Prostate gland (tissue), 2 donors: ENCODE results near the gene DNAJC22.

ENCODE experiments used
- CTCF ChIP-seq, 4 experiments: fragments of 200-600 bp in 2 of 4; fragments of 450-650 bp in 2 of 4; sonication (generic) in 2 of 4; IDR thresholded peaks; 1 replicate in 3 of 4; 2 replicates in 1 of 4; pipeline ENCODE4 v1.5.1; 2016 to 2019; ENCODE audit warnings: antibody characterized with exemption in 4 of 4, mild to moderate bottlenecking in 2 of 4, moderate library complexity in 2 of 4
- POLR2A ChIP-seq: fragments of 450-650 bp; IDR thresholded peaks from one replicate; pipeline ENCODE4 v1.6.1; 2016; ENCODE audit warnings: antibody characterized with exemption, mild to moderate bottlenecking
- POLR2AphosphoS5 ChIP-seq: sonication (generic); formaldehyde crosslinking; IDR thresholded peaks from one replicate; pipeline ENCODE4 v1.6.1; 2017; ENCODE audit warnings: antibody characterized with exemption

DNA sequence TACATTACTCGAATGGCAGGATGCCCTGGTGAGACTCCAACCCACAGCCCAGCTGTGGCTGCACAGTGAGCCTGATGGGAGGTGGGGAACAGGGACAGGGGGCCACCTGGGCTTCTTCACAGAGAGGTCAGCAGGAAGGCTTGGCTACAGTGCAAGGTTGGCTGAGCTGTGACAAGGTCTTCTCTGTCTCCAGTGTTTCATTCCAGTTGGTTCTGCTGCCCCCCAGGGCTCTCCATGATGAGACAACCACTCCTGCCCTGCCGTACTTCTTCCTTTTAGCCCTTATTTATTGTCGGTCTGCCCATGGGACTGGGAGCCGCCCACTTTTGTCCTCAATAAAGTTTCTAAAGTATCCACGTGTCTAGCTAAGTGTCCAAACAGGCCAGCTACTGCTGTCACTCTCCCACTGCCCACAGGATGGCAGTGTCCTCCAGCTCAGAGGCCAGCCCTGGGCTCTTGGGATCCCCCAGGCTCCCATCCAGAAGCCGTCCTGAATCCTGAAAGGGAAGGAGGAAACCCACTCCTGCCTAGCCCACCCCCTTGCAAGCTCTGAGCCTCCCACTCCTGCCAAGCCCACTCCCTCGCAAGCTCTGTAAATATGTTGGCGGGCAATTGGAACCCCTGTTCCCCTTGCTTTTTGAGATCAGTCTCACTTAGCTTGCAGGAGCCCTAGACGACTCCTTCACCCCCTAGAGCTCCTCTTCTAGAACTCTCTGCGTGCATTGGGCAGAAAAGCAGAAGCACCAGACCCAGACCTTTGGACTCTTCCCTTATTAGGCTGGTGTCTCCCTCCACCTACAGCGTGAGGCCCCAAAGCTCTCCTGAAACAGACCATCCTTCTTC lies 15.1 kb upstream of the DNAJC22 start:
- TF ChIP-seq CTCF (IDR thresholded peaks at IDR 0.05) = peak; percentile 68 to 95 (median 88)
- no peak for TF ChIP-seq POLR2A
- peak; percentile 96 for TF ChIP-seq POLR2AphosphoS5
